NCI-H1417 treated with DMSO at 0.1 percent for 48 hours (cell line): ENCODE measurements around the gene CDH11.

Experiments
- DNase-seq: peaks from one replicate; lab custom pipeline; 2025; lab: John Stamatoyannopoulos, UW

The CDH11 gene

DNA sequence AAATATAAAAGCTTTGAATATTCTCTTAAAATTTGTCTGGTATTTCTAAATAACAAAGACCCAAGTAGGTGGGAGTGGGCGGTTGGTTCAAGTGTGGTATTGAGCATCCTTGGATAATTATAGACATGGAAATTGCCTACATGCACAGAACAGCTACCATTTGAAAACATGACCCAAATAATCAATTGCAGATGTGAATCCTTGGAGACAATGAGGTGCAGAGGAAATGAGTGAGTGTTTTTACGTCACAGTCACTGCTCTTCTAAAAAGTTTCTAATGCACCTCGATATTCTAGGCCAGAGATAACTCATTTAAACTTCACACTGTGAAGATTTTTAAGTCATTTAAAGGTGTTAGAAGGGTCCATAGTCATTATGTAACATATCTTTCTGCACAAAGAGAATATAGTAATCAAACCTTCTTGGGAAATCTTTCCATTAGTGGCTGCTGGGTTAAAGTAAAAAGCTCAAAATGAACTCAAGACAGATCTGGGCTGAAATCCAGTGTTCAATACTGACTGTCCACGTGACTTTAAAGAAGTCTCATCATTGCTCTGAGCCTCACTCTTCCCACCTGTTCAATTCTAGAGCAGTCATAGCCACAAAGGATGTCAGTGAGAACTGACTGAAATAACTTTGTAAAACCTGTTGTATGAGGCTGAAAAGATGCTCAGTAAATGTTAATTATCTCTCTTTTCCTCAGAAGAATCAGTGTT lies 144.5 kb downstream of the CDH11 start:
- DNase-seq = no peak

- DNase-seq = no peak
Observed at GRCh38 chr16:64975821-64976220, 146.0 kb downstream of the CDH11 start.

DNA sequence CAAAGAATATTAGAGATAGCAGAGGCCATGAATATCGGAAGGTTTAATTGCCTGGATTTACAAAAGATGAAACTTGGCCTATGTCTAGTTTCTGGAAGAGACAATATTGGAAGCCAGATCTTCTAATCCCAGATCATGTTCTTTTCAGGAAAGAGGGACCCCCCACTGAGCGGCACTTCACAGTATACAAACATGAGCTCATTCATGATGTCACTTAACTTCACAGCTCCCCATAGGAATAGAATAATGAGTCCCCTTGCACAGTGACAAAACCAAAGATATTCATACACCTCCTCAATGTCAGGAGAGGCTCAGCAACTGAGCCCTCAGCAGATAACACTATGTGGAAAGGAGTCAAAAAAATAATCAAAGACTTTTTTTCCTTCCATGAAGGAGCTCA lies 147.5 kb downstream of the CDH11 start:
- DNase-seq = no peak

DNA sequence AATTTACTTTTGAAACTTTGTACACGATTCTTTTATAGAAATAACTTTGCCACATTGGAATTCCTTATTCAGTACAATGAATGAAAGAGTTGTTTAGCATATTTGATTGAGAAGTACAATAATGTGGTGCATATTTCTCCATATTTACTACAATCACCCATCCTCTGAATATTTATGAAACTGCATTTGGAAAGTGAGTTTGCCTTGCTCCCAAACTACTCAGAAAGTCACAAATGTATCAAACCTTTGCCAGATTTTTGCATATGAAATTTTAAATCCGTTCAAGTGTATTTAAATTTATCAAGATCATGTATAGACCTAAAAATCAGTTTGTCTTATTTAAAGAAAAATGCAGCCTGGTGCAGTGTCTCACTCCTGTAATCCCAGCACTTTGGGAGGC lies 148.7 kb downstream of the CDH11 start:
- DNase-seq = no peak

DNA sequence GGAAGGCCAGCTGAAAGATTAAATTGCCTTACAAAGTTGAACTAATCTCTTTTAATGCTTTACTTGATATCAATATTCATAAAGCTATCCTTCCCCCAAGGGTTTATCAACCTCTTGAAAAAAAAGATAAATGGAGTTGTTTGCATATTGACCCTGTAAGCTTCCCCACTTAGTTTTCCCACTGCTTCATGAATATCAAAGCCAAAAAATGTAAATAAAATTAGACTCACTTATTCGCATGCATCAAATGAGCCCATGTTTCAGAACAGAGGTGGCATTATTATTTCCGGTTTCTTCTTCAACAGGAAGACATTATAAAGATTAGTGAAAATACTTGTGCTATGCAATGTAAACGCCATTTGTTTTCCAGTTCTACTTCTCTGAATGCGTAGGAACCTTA lies 150.7 kb downstream of the CDH11 start:
- DNase-seq = no peak

- DNase-seq = no peak
Observed at GRCh38 chr16:64969221-64969620, 152.6 kb downstream of the CDH11 start.

DNA sequence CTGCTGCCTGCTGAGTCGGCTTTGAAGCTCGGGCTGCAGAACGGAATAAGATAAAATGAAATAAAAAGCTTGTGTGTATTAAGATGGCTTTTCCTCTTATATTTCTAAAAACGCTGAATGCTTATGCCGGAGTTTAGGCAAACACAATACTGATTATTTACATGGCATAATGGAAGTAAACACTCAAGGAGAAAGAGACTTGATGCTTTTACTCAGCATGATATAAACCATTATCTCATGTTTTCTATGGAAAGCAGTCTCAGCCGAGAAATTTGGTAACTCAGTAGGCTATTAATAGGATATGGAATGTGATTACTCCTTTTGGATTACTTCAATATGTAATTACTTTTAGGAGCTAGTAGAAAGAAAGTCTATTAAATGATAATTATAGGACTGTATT lies 153.3 kb downstream of the CDH11 start:
- no peak for DNase-seq

DNA sequence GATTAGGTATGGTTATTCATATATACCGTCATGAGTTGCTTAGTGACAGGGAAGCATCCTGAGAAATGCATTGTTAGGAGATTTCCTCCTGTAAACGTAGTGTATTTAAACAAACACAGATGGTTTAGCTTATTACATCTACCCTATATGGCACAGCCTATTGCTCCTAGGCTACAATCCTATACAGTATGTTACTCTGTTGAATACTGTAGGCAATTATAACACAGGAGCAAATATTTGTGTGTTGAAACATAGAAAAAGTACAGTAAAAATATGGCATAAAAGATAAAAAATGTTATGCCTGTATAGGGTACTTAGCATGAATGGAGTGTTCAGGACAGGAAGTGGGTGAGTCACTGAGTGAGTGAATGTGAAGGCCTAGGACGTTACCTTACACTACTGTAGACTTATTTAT lies 157.7 kb downstream of the CDH11 start:
- DNase-seq = no peak

GRCh38 chr16:64962786-64963185 lies 159.1 kb downstream of the CDH11 start:
- no peak for DNase-seq

GRCh38 chr16:64957246-64957645 lies 164.6 kb downstream of the CDH11 start:
- no peak for DNase-seq

- no peak for DNase-seq
Observed at GRCh38 chr16:64952177-64952576, 169.7 kb downstream of the CDH11 start.

DNA sequence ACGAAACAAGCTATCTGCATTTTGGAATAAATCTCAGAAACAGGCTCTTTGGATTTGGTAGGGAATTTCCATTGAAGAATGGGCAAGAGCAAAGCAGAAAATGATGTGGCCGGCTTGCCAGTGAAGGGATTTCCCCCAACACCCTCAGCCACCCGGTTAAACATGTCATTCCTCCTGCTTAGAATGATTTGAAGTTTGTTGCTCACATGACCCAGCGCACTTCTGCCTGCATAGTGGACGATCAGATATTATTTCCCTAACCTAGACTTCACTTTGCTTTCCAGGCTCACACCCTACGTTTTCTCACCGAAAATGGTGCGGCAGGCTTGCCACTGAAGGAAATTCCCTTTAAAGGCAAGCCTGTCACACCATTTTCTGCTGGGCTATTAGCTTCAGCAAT lies 170.7 kb downstream of the CDH11 start:
- DNase-seq = no peak

DNA sequence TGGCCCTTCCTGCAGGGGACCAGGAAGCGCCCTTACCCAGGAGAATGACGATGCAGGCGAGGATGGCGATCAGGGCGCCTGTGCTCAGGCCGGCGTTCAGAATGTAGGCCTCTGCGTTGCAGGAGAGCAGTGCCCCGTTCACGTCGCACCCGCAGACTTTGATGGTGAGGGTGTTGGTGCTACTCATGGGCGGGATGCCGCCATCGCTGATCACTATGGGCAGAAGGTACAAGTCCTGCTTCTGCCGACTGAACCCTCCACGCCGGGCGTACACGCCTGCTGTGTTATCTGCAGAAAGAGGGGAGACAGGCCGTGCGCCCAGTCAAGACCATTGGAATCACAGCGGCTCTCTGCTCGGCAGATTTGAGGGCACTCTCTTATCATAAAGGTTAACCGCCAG lies 171.1 kb downstream of the CDH11 start:
- no peak for DNase-seq

GRCh38 chr16:64950262-64950661 lies 171.6 kb downstream of the CDH11 start:
- no peak for DNase-seq

- no peak for DNase-seq
Observed at GRCh38 chr16:64948056-64948455, 173.8 kb downstream of the CDH11 start.

DNA sequence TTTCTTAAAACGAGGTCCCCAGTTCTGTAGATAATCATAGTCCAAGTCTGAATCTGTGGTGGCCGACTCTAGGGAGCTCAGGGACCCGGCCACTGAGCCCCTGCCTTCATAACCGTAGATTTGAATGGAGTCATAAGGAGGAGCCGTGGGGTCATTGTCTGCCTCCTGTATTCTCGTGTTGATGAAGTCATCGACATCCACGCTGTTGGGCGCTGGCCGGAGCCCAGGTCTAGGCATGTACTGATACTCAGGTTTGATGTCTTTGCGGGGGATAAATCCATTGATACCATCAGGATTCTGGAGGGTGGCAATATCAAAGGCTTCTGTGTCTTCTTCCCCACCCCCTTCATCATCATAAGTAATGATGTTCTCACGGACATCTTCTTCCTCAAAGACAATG lies 174.2 kb downstream of the CDH11 start:
- no peak for DNase-seq

DNA sequence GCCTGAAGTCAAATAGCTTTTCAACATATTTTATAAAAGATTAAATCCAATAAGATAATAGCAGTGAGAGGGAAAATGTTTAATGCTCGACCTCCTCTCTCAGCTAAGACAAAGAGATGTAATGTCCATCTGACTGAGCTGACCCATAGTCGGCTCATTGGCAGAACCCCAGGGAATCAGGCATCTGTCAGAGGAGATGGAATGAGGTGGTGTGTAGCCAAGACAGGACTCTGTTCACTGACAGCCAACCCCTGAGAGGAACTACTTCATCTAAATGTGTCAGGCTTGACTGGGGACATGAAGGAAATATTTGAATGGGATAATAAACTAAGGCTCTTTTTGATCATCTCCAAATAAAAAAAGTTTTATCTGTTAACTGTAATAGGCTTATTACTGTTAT lies 188.0 kb downstream of the CDH11 start:
- no peak for DNase-seq

DNA sequence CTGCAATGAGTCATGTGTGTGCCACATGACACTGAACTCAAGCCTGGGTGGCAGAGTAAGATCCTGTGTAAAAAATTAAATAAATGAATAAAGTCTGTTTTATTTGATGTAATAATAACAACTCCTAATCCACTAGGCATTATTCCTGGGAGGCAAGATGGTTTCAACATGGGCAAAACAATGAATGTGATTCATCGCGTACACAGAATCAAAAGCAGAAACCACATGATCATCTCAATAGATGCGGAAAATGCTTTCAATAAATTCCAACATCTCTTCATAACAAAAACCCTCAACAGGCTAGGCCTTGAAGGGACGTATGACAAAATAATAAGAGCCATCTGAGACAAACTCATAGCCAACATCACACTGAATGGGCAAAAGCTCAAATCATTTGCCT lies 195.4 kb downstream of the CDH11 start:
- no peak for DNase-seq

GRCh38 chr16:64925166-64925565 lies 196.7 kb downstream of the CDH11 start:
- no peak for DNase-seq

DNA sequence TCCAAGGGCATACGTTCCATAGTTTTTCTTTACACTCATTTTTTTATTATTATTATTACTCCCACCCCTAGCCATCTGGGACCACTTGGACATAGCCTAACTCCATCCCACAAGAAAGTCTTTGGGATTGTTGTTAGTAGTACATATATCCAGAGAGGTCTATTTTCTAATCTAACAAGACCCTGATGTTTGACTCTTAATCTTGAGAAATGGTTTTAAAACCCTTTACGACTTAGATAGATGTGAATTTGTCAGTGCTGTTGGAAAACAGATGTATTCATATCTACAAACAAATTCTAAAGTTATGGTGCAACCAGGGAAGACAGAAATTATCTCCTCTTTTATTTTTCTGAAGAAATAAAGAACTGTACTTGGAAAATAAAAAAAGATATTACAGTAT lies 197.8 kb downstream of the CDH11 start:
- no peak for DNase-seq

DNA sequence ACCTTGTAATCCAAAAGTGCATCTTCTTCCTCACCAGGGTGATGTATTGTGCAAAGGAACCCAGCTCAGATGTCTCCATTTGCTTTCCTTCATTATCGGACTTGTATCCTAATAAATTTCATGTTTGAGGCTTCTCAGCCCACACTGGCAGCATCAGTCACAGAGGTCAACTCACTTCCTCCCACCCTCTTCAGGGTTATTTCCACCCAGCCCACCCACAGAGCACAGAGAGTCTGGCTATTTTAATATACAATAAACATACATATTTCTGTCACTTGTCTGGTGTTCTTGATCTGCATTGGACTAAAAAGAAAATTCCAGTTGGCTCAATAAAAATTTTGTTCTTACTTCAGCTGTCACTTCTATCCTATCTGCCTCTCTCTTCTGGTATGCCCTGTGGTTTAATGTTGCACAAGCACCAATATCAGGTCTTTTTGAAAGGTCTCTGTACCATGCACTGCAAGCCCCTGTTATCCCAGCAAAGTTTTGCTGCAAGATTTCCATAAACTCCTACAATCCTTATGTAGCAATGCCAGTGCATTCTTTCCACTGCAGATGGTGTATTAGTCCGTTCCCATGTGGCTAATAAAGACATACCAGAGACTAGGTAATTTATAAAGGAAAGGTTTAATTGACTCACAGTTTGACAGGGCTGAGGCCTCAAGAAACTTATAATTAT lies 201.8 kb downstream of the CDH11 start:
- DNase-seq = no peak

GRCh38 chr16:64919141-64919540 lies 202.7 kb downstream of the CDH11 start:
- no peak for DNase-seq

GRCh38 chr16:64916051-64916450 lies 205.8 kb downstream of the CDH11 start:
- no peak for DNase-seq

GRCh38 chr16:64910356-64910755 lies 211.5 kb downstream of the CDH11 start:
- no peak for DNase-seq
